Measurements from ENCODE around the gene SYTL5. TPM values are rescaled to one million over a fixed set of nuclear protein-coding genes. Genes with fewer than 3 reads are reported as not detected.

The SYTL5 gene
- total RNA-seq, 1 experiment from 2014 or later, result 0.04 TPM

DNA sequence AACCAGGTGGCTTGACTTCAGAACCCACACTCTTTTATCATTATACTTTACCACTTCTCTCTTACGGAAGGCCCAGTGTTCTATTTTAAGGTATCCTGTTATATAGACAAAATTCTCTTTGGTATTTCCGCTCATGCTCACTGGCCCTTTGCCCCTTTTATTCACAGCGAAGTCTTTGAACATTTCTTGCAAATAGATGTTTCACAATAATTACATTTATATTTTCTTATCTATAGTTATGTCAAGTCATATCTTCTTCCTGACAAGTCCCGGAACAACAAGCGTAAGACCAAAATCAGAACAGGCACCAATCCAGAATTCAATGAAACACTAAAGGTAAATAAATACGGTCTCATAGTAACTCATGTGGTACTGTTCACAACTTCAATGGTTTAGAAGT, 102.0 kb downstream of the SYTL5 start:
- Histone ChIP-seq H3K27ac (ENCODE audit: low read length) (no peak overlapping the region), H3K9ac (ENCODE audit: low read length) (no peak overlapping the region), H3K36me3 (ENCODE audit: low read depth, low read length) (no peaks in the 10 kb centered on the region), H3K4me3 (ENCODE audit: low read length) (no peak overlapping the region), H4K20me1 (ENCODE audit: low read length) (no peaks in the 10 kb centered on the region), H3K79me2 (ENCODE audit: low read length) (no peaks in the 10 kb centered on the region), H3K4me1 (ENCODE audit: insufficient read depth, low read length) (no peaks in the 10 kb centered on the region), H3K4me2 (ENCODE audit: low read length) (no peak overlapping the region), H2AFZ (ENCODE audit: low read length) (no peak overlapping the region), H3K27me3 (ENCODE audit: low read length) (no peaks in the 10 kb centered on the region), H3F3A (ENCODE audit: low read length, unreplicated experiment) (no peaks in the 10 kb centered on the region), H3K9me3 (ENCODE audit: low read length) (no peaks in the 10 kb centered on the region), H3K9me2 (replicated peaks; ENCODE audit: low read length) (no peaks in the 10 kb centered on the region)
- TF ChIP-seq EZH2 (IDR thresholded peaks at IDR 0.05; ENCODE audit: low read length, unreplicated experiment), result no peak
- TF ChIP-seq CTCF (conservative IDR thresholded peaks at IDR 0.05; ENCODE audit: low read depth, low read length), result no peak
- no peak for TF ChIP-seq EZH2phosphoT487 (IDR thresholded peaks at IDR 0.05; ENCODE audit: borderline replicate concordance, low read length)
- POLR2A ChIA-PET (ENCODE audit: unreplicated experiment), result no interaction called here
- intact Hi-C loops (cut with micrococcal nuclease), result no loop called here
- CTCF ChIA-PET, result no interaction called here
- ATAC-seq (no peak), DNase-seq (no peak)
- BruUV-seq (replicated peaks), result no TSS peak

GRCh38 chrX:38109042-38109898, 102.9 kb downstream of the SYTL5 start:
- POLR2A ChIA-PET (ENCODE audit: unreplicated experiment), result no interaction called here
- BruUV-seq (replicated peaks), result no TSS peak
- CTCF ChIA-PET, result no interaction called here
- no peaks in the 10 kb centered on the region for H4K20me1 ChIP-seq (ENCODE audit: low read length)
- no peak overlapping the region for H3K9ac ChIP-seq (ENCODE audit: low read length)
- H3K4me3 ChIP-seq (ENCODE audit: low read length), result no peak overlapping the region
- no peak overlapping the region for H3K4me2 ChIP-seq (ENCODE audit: low read length)
- no peaks in the 10 kb centered on the region for H3K9me3 ChIP-seq (ENCODE audit: low read length)
- no peak overlapping the region for H3K27ac ChIP-seq (ENCODE audit: low read length)
- TF ChIP-seq EZH2phosphoT487 (IDR thresholded peaks at IDR 0.05; ENCODE audit: borderline replicate concordance, low read length) (no peak), CTCF (conservative IDR thresholded peaks at IDR 0.05; ENCODE audit: low read depth, low read length) (no peak), EZH2 (IDR thresholded peaks at IDR 0.05; ENCODE audit: low read length, unreplicated experiment) (no peak)
- no peaks in the 10 kb centered on the region for H3K9me2 ChIP-seq (replicated peaks; ENCODE audit: low read length)
- DNase-seq (no peak), ATAC-seq (no peak)
- no peaks in the 10 kb centered on the region for H3K4me1 ChIP-seq (ENCODE audit: insufficient read depth, low read length)
- H3K36me3 ChIP-seq (ENCODE audit: low read depth, low read length), result no peaks in the 10 kb centered on the region
- intact Hi-C loops (cut with micrococcal nuclease), result no loop called here
- no peaks in the 10 kb centered on the region for H3K79me2 ChIP-seq (ENCODE audit: low read length)
- H2AFZ ChIP-seq (ENCODE audit: low read length), result no peak overlapping the region
- no peaks in the 10 kb centered on the region for H3K27me3 ChIP-seq (ENCODE audit: low read length)
- no peaks in the 10 kb centered on the region for H3F3A ChIP-seq (ENCODE audit: low read length, unreplicated experiment)

- intact Hi-C loops (cut with micrococcal nuclease), result no loop called here
- H3K4me2 ChIP-seq (ENCODE audit: low read length), result no peak overlapping the region
- H4K20me1 ChIP-seq (ENCODE audit: low read length), result no peaks in the 10 kb centered on the region
- H3K79me2 ChIP-seq (ENCODE audit: low read length), result no peaks in the 10 kb centered on the region
- no peaks in the 10 kb centered on the region for H3K9me2 ChIP-seq (replicated peaks; ENCODE audit: low read length)
- no peak overlapping the region for H3K27ac ChIP-seq (ENCODE audit: low read length)
- H3F3A ChIP-seq (ENCODE audit: low read length, unreplicated experiment), result no peaks in the 10 kb centered on the region
- no peaks in the 10 kb centered on the region for H3K4me1 ChIP-seq (ENCODE audit: insufficient read depth, low read length)
- TF ChIP-seq CTCF (conservative IDR thresholded peaks at IDR 0.05; ENCODE audit: low read depth, low read length) (no peak), EZH2phosphoT487 (IDR thresholded peaks at IDR 0.05; ENCODE audit: borderline replicate concordance, low read length) (no peak)
- no TSS peak for BruUV-seq (replicated peaks)
- H3K4me3 ChIP-seq (ENCODE audit: low read length), result no peak overlapping the region
- CTCF ChIA-PET, result no interaction called here
- no peak overlapping the region for H2AFZ ChIP-seq (ENCODE audit: low read length)
- H3K9me3 ChIP-seq (ENCODE audit: low read length), result no peaks in the 10 kb centered on the region
- ATAC-seq, result no peak
- DNase-seq, result no peak
- no peaks in the 10 kb centered on the region for H3K36me3 ChIP-seq (ENCODE audit: low read depth, low read length)
- POLR2A ChIA-PET (ENCODE audit: unreplicated experiment), result no interaction called here
- H3K27me3 ChIP-seq (ENCODE audit: low read length), result no peaks in the 10 kb centered on the region
- H3K9ac ChIP-seq (ENCODE audit: low read length), result no peak overlapping the region
Observed at GRCh38 chrX:38110231-38110630, 103.9 kb downstream of the SYTL5 start.
